A549 treated with dexamethasone at 1 μM for 4 hours (cell line): ENCODE measurements around the gene OR51M1. TPM values are rescaled to one million over a fixed set of nuclear protein-coding genes. Genes with fewer than 3 reads are reported as not detected.

ENCODE experiments used
- total RNA-seq: library from RNA; stranded (reverse); fragments of 200-300 nt; extraction: Qiagen RNA extraction; gene quantifications from 5 replicates; pipeline ENCODE4 v1.2.3, GENCODE V29; 2022

OR51M1 gene
- not detected in 5 replicates for total RNA-seq

GRCh38 chr11:5383576-5383975, at the start of gene OR51M1:
Gene OR51M1 (plus strand): TSS chr11:5383812. CDS start chr11:5389399, 5,587 bp downstream.

GRCh38 chr11:5343474-5344335, 39.9 kb upstream of the OR51M1 start, which contains the start of gene OR51B5:
Gene OR51B5 (minus strand): TSS chr11:5343524. CDS start chr11:5343524, 0 bp downstream.

GRCh38 chr11:5351208-5351607, 32.4 kb upstream of the OR51M1 start, which contains the start of gene OR51B6:
Gene OR51B6 (plus strand): TSS chr11:5351508. CDS start chr11:5351508, 0 bp downstream.

DNA sequence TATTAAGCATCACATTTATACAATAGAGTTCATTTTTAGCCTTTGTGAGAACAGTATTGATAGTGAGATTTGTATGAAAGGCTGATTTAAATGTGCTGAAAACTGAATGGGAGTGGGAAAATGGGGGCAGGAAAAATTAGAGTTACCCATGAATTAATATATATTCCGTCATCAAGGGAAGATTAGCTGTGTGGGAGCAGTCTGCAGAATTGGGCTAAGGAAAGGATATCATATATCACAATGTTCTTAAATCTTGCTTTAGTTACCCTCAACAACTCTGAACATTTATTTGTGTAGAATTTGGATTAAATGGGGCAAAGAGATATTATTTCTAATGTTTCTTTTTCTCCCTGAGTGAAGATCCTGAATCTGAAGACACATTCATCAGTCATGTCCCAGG, 38.2 kb downstream of the OR51M1 start, which contains the start of gene OR51Q1:
TSS of gene OR51Q1 (plus strand) at position 301 of the 400 bp plus-strand sequence. CDS start at position 391, 90 bp downstream.

GRCh38 chr11:5441414-5441813, 57.8 kb downstream of the OR51M1 start, which contains the start of gene OR51I1:
Gene OR51I1 (minus strand): TSS chr11:5441514. CDS start chr11:5441514, 0 bp downstream.

Other genes starting within 250 kb of the OR51M1 start
- gene OR52A5, start 245.5 kb upstream of the OR51M1 start, total RNA-seq: not detected in 5 replicates
- gene OR52A1, start 229.1 kb upstream of the OR51M1 start, total RNA-seq: not detected in 5 replicates
- not detected in 5 replicates for gene OR51V1, start 183.1 kb upstream of the OR51M1 start, total RNA-seq
- gene HBB, start 156.7 kb upstream of the OR51M1 start, total RNA-seq: not detected in 5 replicates
- gene HBD, start 149.3 kb upstream of the OR51M1 start, total RNA-seq: not detected in 5 replicates
- gene HBG1, start 134.0 kb upstream of the OR51M1 start, total RNA-seq: not detected in 5 replicates
- gene HBG2, start 129.0 kb upstream of the OR51M1 start, total RNA-seq: not detected in 5 replicates
- gene HBE1, start 113.9 kb upstream of the OR51M1 start, total RNA-seq: 0.09 to 0.19 TPM (median 0.11 TPM) in 4 of 5 replicates, not detected in the other
- not detected in 5 replicates for gene OR51B4, start 81.9 kb upstream of the OR51M1 start, total RNA-seq
- not detected in 5 replicates for gene OR51B2, start 59.5 kb upstream of the OR51M1 start, total RNA-seq
- 0.06 TPM in 1 of 5 replicates, not detected in the others for gene OR51B5, start 40.3 kb upstream of the OR51M1 start, total RNA-seq
- gene OR51B6, start 32.3 kb upstream of the OR51M1 start, total RNA-seq: not detected in 5 replicates
- gene OR51Q1, start 38.3 kb downstream of the OR51M1 start, total RNA-seq: not detected in 5 replicates
- gene OR51I1, start 57.7 kb downstream of the OR51M1 start, total RNA-seq: not detected in 5 replicates
- not detected in 5 replicates for gene OR51I2, start 65.5 kb downstream of the OR51M1 start, total RNA-seq
- gene OR52D1, start 104.9 kb downstream of the OR51M1 start, total RNA-seq: not detected in 5 replicates
- not detected in 5 replicates for gene UBQLN3, start 126.1 kb downstream of the OR51M1 start, total RNA-seq
- gene UBQLNL, start 132.9 kb downstream of the OR51M1 start, total RNA-seq: 0.05 TPM in 1 of 5 replicates, not detected in the others
- gene OR52H1, start 164.7 kb downstream of the OR51M1 start, total RNA-seq: not detected in 5 replicates
- gene OR52B6, start 197.1 kb downstream of the OR51M1 start, total RNA-seq: not detected in 5 replicates
- gene TRIM6, start 212.8 kb downstream of the OR51M1 start, total RNA-seq: 6.7 to 8.4 TPM (median 7.5 TPM) in 5 replicates
- gene TRIM34, start 241.2 kb downstream of the OR51M1 start, total RNA-seq: 2.6 to 2.9 TPM (median 2.7 TPM) in 5 replicates